H7 (cell line): ENCODE measurements around the gene ALOX12. TPM values are rescaled to one million over a fixed set of nuclear protein-coding genes. Genes with fewer than 3 reads are reported as not detected.
"Not testable (repeated sequence)": the region's sequence is repeated elsewhere in the genome, so short reads cannot be mapped to it uniquely, and the experiment has no call there.

Source experiments
- DNase-seq: peaks from one replicate; pipeline ENCODE4 v3.0.0; 2012
- H3K27me3 ChIP-seq: 2 replicates; pipeline ENCODE4 v1.6.0; 2011; ENCODE audit warnings: mild to moderate bottlenecking, low read length; ENCODE audit not compliant: control insufficient read depth, insufficient read depth
- H3K36me3 ChIP-seq: replicated peaks from 2 replicates; pipeline ENCODE4 v1.5.1; 2011; ENCODE audit warnings: low read length; ENCODE audit not compliant: control insufficient read depth, insufficient read depth
- H3K4me3 ChIP-seq: 2 replicates; pipeline ENCODE4 v1.5.1; 2011; ENCODE audit warnings: low read depth, mild to moderate bottlenecking, control low read depth, low read length, moderate library complexity; ENCODE audit not compliant: insufficient read depth
- total RNA-seq: library from RNA; depleted of rRNA; stranded (reverse); fragments of >200 nt; shearing (Covaris generic); gene quantifications from 2 replicates; pipeline ENCODE4 v1.2.3, GENCODE V29; 2014

ALOX12 gene
- total RNA-seq, 1 experiment from 2014 or later, result 0.35 TPM

- H3K36me3 ChIP-seq, DNase-seq, H3K4me3 ChIP-seq: not testable (repeated sequence)
- peaks cover 39% of the 10 kb centered on the region for H3K27me3 ChIP-seq
Observed at GRCh38 chr17:6993613-6994056, 2.2 kb upstream of the ALOX12 start.

DNA sequence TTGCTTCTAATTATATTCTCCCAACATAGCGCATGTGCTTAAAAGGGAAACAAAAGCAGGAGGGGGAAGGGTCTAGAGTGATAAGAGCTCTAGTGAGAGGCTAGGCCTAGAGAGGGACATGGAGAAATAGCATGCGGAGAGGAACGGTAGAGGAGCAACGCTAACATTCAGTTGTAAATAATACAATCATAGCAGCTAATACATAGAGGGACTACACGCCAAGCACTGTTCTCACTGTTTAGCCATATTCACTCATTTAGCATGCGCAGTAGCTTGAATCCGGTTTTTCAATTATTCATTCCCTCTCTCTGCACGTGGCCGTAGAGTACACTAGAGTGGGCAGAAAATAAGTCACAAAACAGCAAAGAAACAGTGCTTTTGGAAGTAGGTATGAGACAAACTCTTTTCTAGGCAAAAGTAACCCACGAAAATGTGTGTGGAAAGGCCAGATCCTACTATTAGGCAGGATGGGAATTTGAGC is 1.7 kb upstream of the ALOX12 start:
- H3K36me3 ChIP-seq, result no peaks in the 10 kb centered on the region
- no peak for DNase-seq
- no peak overlapping the region for H3K4me3 ChIP-seq
- peaks cover 39% of the 10 kb centered on the region for H3K27me3 ChIP-seq

DNA sequence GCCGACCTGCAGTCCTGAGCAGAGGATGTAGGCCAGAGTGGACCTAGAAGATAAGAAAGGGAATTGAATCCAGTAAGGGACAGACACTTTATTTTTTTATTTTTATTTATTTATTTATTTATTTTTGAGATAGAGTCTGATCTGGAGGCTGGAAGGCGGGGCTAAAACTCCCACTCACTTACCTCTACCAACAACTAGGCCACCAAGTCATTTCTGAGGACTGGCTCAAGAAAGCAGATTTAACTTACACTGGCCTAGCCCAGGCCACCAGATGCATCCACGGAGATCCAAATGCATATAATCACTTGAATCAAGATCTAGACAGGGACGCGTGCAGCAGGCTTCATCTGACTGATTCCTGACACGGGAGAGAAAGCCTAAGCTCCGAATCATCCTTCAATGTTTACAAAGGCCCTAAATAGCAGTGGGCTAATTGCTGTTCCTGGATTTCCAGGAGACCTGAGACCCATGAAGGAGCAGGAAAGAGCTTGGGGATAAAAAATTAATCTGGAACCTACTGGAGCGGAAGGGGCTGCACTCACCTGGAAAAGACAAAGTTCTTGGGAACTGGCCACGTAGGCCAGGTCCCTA is 1.1 kb upstream of the ALOX12 start:
- H3K4me3 ChIP-seq, result no peak overlapping the region
- no peaks in the 10 kb centered on the region for H3K36me3 ChIP-seq
- H3K27me3 ChIP-seq, result peaks cover 39% of the 10 kb centered on the region
- no peak for DNase-seq

GRCh38 chr17:6996256-6997011 is 585 bp downstream of the ALOX12 start:
- Histone ChIP-seq H3K27me3 (peaks cover 39% of the 10 kb centered on the region), H3K4me3 (peak overlapping the region; percentile 45), H3K36me3 (no peaks in the 10 kb centered on the region)
- DNase-seq, result peak; percentile 79

DNA sequence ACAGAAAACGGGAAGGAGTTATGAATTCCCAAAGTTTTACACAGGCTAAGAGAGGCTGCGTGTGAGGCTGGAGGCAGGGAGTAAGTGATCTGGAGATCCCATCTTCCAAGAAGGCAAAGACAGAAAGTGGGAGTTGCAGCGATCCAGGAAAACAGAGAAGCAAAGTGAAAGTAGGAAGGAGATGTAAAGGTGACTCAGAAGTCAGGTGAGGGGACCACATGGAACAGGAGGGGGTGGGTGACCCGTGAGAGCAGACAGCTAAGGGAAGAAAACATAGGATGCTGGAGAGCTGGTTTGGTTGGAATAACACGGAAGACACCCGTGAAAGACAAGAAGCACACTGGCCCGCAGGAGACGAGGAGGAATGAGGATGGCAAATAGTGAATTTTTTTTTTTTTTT is 1.3 kb downstream of the ALOX12 start:
- Histone ChIP-seq H3K27me3 (peaks cover 39% of the 10 kb centered on the region), H3K36me3 (no peaks in the 10 kb centered on the region), H3K4me3 (no peak overlapping the region)
- no peak for DNase-seq

- Histone ChIP-seq H3K36me3 (no peaks in the 10 kb centered on the region), H3K4me3 (no peak overlapping the region), H3K27me3 (peaks cover 34% of the 10 kb centered on the region)
- DNase-seq, result no peak
Observed at GRCh38 chr17:6998855-6999508, 3.1 kb downstream of the ALOX12 start.

GRCh38 chr17:7001318-7001961 is 5.6 kb downstream of the ALOX12 start:
- no peak for DNase-seq
- H3K36me3 ChIP-seq, result no peaks in the 10 kb centered on the region
- H3K4me3 ChIP-seq, result no peak overlapping the region
- peaks cover 9% of the 10 kb centered on the region for H3K27me3 ChIP-seq

GRCh38 chr17:7002288-7003047 is 6.6 kb downstream of the ALOX12 start:
- no peak for DNase-seq
- H3K27me3 ChIP-seq, result no peaks in the 10 kb centered on the region
- H3K4me3 ChIP-seq, result no peak overlapping the region
- no peaks in the 10 kb centered on the region for H3K36me3 ChIP-seq

GRCh38 chr17:7003745-7004144 is 7.9 kb downstream of the ALOX12 start:
- Histone ChIP-seq H3K4me3 (no peak overlapping the region), H3K36me3 (no peaks in the 10 kb centered on the region), H3K27me3 (no peaks in the 10 kb centered on the region)
- no peak for DNase-seq

GRCh38 chr17:7004398-7005253 is 8.8 kb downstream of the ALOX12 start:
- no peaks in the 10 kb centered on the region for H3K27me3 ChIP-seq
- no peaks in the 10 kb centered on the region for H3K36me3 ChIP-seq
- H3K4me3 ChIP-seq, result no peak overlapping the region
- DNase-seq, result peak; percentile 79

GRCh38 chr17:7005716-7006115 is 9.9 kb downstream of the ALOX12 start:
- Histone ChIP-seq H3K36me3 (no peaks in the 10 kb centered on the region), H3K27me3 (no peaks in the 10 kb centered on the region), H3K4me3 (no peak overlapping the region)
- no peak for DNase-seq

- H3K36me3 ChIP-seq, result no peaks in the 10 kb centered on the region
- H3K27me3 ChIP-seq, result no peaks in the 10 kb centered on the region
- DNase-seq, result no peak
- no peak overlapping the region for H3K4me3 ChIP-seq
Observed at GRCh38 chr17:7007143-7007542, 11.3 kb downstream of the ALOX12 start.

GRCh38 chr17:7010523-7010922 is 14.7 kb downstream of the ALOX12 start:
- no peak for DNase-seq
- Histone ChIP-seq H3K4me3 (no peak overlapping the region), H3K27me3 (no peaks in the 10 kb centered on the region), H3K36me3 (no peaks in the 10 kb centered on the region)
